Epidermal melanocyte (primary cell): ENCODE results near the gene ZNF800.

ENCODE experiments used
- DNase-seq: peaks from one replicate; pipeline ENCODE4 v3.0.0; 2011; ENCODE audit warnings: low spot score; ENCODE audit not compliant: insufficient read length

ZNF800 gene

GRCh38 chr7:127390817-127391590, 1.5 kb downstream of the ZNF800 start:
- DNase-seq, result no peak

- DNase-seq, result no peak
Measured at GRCh38 chr7:127390186-127390816, 2.2 kb downstream of the ZNF800 start.

- no peak for DNase-seq
Measured at GRCh38 chr7:127389321-127389720, 3.2 kb downstream of the ZNF800 start.

GRCh38 chr7:127387974-127388373, 4.5 kb downstream of the ZNF800 start:
- DNase-seq, result no peak

GRCh38 chr7:127383123-127383835, 9.2 kb downstream of the ZNF800 start:
- no peak for DNase-seq

GRCh38 chr7:127382301-127383085, 10.0 kb downstream of the ZNF800 start:
- no peak for DNase-seq

GRCh38 chr7:127380479-127380878, 12.0 kb downstream of the ZNF800 start:
- no peak for DNase-seq

GRCh38 chr7:127379642-127380041, 12.9 kb downstream of the ZNF800 start:
- DNase-seq, result no peak

- DNase-seq, result no peak
Measured at GRCh38 chr7:127378537-127378936, 14.0 kb downstream of the ZNF800 start.

GRCh38 chr7:127377425-127377824, 15.1 kb downstream of the ZNF800 start:
- no peak for DNase-seq

GRCh38 chr7:127375631-127376030, 16.9 kb downstream of the ZNF800 start:
- DNase-seq, result no peak

- DNase-seq, result no peak
Measured at GRCh38 chr7:127367679-127368078, 24.8 kb downstream of the ZNF800 start.

GRCh38 chr7:127366680-127367079, 25.8 kb downstream of the ZNF800 start:
- DNase-seq, result no peak

GRCh38 chr7:127365957-127366315, 26.6 kb downstream of the ZNF800 start:
- no peak for DNase-seq

- DNase-seq, result no peak
Measured at GRCh38 chr7:127365164-127365956, 27.1 kb downstream of the ZNF800 start.

- DNase-seq, result no peak
Measured at GRCh38 chr7:127362364-127363027, 30.0 kb downstream of the ZNF800 start.

GRCh38 chr7:127361736-127362135, 30.8 kb downstream of the ZNF800 start:
- no peak for DNase-seq

- DNase-seq, result no peak
Measured at GRCh38 chr7:127359011-127359410, 33.5 kb downstream of the ZNF800 start.

GRCh38 chr7:127353897-127354296, 38.6 kb downstream of the ZNF800 start:
- DNase-seq, result no peak

- no peak for DNase-seq
Measured at GRCh38 chr7:127350586-127350985, 41.9 kb downstream of the ZNF800 start.
